ENCODE data around the gene KLF7.

- TF ChIP-seq YY1 (IDR thresholded peaks at IDR 0.05; ENCODE audit: extremely low read depth, insufficient replicate concordance, low read depth, low read length) (no peak), ZNF274 (IDR thresholded peaks at IDR 0.05; ENCODE audit: low read depth, low read length) (no peak), EZH2 (IDR thresholded peaks at IDR 0.05) (no peak), CTCF (IDR thresholded peaks at IDR 0.05 in 2 of 3, conservative IDR thresholded peaks at IDR 0.05 in 1 of 3; ENCODE audit: borderline replicate concordance in 1 of 3, insufficient read depth in 1 of 3, low read depth in 2 of 3, low read length in 2 of 3) (no peak), POLR2A (IDR thresholded peaks at IDR 0.05; ENCODE audit: borderline replicate concordance, extremely low read depth, insufficient read depth, insufficient read length) (no peak), EZH2phosphoT487 (IDR thresholded peaks at IDR 0.05; ENCODE audit: borderline replicate concordance) (no peak)
Observed at GRCh38 chr2:207073801-207074678, 91.7 kb downstream of the KLF7 start.
